GM12878 (cell line): Measurements from ENCODE around the gene AUNIP. TPM values are rescaled to one million over a fixed set of nuclear protein-coding genes. Genes with fewer than 3 reads are reported as not detected.

ENCODE experiments used
- ATF3 ChIP-seq: IDR thresholded peaks from 2 replicates; pipeline ENCODE4 v1.6.1; 2011; ENCODE audit warnings: low read depth, mild to moderate bottlenecking, low read length, moderate library complexity, borderline replicate concordance; ENCODE audit errors: extremely low read depth
- CEBPB ChIP-seq, 2 experiments: fragments of 150-350 bp in 1 of 2; IDR thresholded peaks; 2 replicates each; pipeline ENCODE4 v1.6.1; 2012 to 2014; ENCODE audit warnings: low read depth in 2 of 2, low read length in 2 of 2, borderline replicate concordance in 1 of 2, inconsistent platforms in 1 of 2
- CUX1 ChIP-seq: IDR thresholded peaks from 2 replicates; pipeline ENCODE4 v1.6.1; 2012; ENCODE audit warnings: improper control_type of control experiment, low read depth, low read length; ENCODE audit not compliant: insufficient replicate concordance
- FOS ChIP-seq: IDR thresholded peaks from 3 replicates; pipeline ENCODE4 v1.6.1; 2011; ENCODE audit warnings: borderline replicate concordance; ENCODE audit not compliant: insufficient read length; ENCODE audit errors: extremely low read depth
- LARP7 ChIP-seq: fragments of 450-650 bp; IDR thresholded peaks from 2 replicates; pipeline ENCODE4 v1.6.1; 2017; ENCODE audit warnings: mild to moderate bottlenecking
- MAX ChIP-seq: IDR thresholded peaks from 2 replicates; pipeline ENCODE4 v1.6.1; 2012; ENCODE audit warnings: low read depth, low read length, improper control_type of control experiment
- PAX5 ChIP-seq: IDR thresholded peaks from 2 replicates; pipeline ENCODE4 v1.6.1; 2011; ENCODE audit warnings: low read depth, low read length, borderline replicate concordance
- PKNOX1 ChIP-seq: fragments of 450-650 bp; IDR thresholded peaks from 2 replicates; pipeline ENCODE4 v1.6.1; 2016; ENCODE audit warnings: mild to moderate bottlenecking
- POLR2AphosphoS5 ChIP-seq: IDR thresholded peaks from 2 replicates; pipeline ENCODE4 v1.6.1; 2011; ENCODE audit warnings: mild to moderate bottlenecking, low read length, inconsistent platforms
- RB1 ChIP-seq: fragments of 450-650 bp; formaldehyde crosslinking; IDR thresholded peaks from 2 replicates; pipeline ENCODE4 v1.6.1; 2017; ENCODE audit warnings: mild to moderate bottlenecking, borderline replicate concordance
- RUNX3 ChIP-seq: IDR thresholded peaks from 2 replicates; pipeline ENCODE4 v1.6.1; 2012; ENCODE audit warnings: low read length, inconsistent platforms
- SMAD1 ChIP-seq: fragments of 450-650 bp; IDR thresholded peaks from 2 replicates; pipeline ENCODE4 v1.6.1; 2018; ENCODE audit warnings: mild to moderate bottlenecking, low read depth; ENCODE audit not compliant: partially characterized antibody
- SUPT20H ChIP-seq: IDR thresholded peaks from 2 replicates; pipeline ENCODE4 v1.6.1; 2011; ENCODE audit warnings: low read depth, mild to moderate bottlenecking, low read length, moderate library complexity, borderline replicate concordance; ENCODE audit not compliant: control insufficient read depth
- USF2 ChIP-seq: IDR thresholded peaks from 2 replicates; pipeline ENCODE4 v1.6.1; 2011; ENCODE audit warnings: low read depth, low read length, improper control_type of control experiment, borderline replicate concordance
- ZBTB4 ChIP-seq: fragments of 450-650 bp; formaldehyde crosslinking; IDR thresholded peaks from 2 replicates; pipeline ENCODE4 v1.4.0; 2022; ENCODE audit warnings: mild to moderate bottlenecking, moderate library complexity
- ZNF207 ChIP-seq: fragments of 450-650 bp; IDR thresholded peaks from 2 replicates; pipeline ENCODE4 v1.6.1; 2014; ENCODE audit warnings: antibody characterized with exemption, mild to moderate bottlenecking, borderline replicate concordance
- ZNF274 ChIP-seq: IDR thresholded peaks from one replicate; pipeline ENCODE4 v1.8.0; 2011; ENCODE audit not compliant: insufficient read length, insufficient read depth
- polyA plus RNA-seq, 11 experiments: library from polyadenylated mRNA; depleted of rRNA in 4 of 11; unstranded in 6 of 11; stranded (reverse) in 5 of 11; fragments of >200 nt; fragmentation: Nextera tagmentation in 4 of 11; fragmentation: Illumina TruSeq in 1 of 11; extraction: Ambion mirVana in 4 of 11; extraction: Trizol in 1 of 11; gene quantifications; 1 replicate in 1 of 11; 2 replicates in 10 of 11; pipeline versions ENCODE4 v1.2.1 to v1.2.3, GENCODE V29; 2011 to 2016; ENCODE audit warnings: inconsistent platforms in 2 of 11, missing spikeins in 2 of 11, low read depth in 1 of 11
- total RNA-seq, 4 experiments: library from RNA; depleted of rRNA in 3 of 4; stranded (reverse); fragments of >200 nt in 3 of 4; fragmentation: Illumina TruSeq in 1 of 4; extraction: Trizol in 1 of 4; gene quantifications; 2 replicates each; pipeline versions ENCODE4 v1.2.1 to v1.2.3, GENCODE V29; 2013 to 2021

The AUNIP gene
- total and polyA plus RNA-seq, 10 of the 15 experiments (the other 5 are each of a cell fraction or from before 2014, with no cell fraction given) = 3.9 to 20.0 (median 12.7) TPM

- TF ChIP-seq FOS (no peak), USF2 (peak; percentile 13), PAX5 (no peak), ATF3 (no peak), PKNOX1 (peak; percentile 14; the same call in 1 of the 2 replicates), SMAD1 (no peak), ZNF207 (no peak), ZBTB4 (CRISPR knock-in tag) (no peak), MAX (peak; percentile 94), ZNF274 (no peak), CUX1 (no peak), RB1 (peak; percentile 85), RUNX3 (no peak), SUPT20H (no peak), POLR2AphosphoS5 (no peak), CEBPB (IDR thresholded peaks at IDR 0.05; ENCODE audit: borderline replicate concordance in 1 of 2, low read depth in 2 of 2, low read length in 2 of 2) (no peak), LARP7 (peak; percentile 84)
Observed at GRCh38 chr1:25875154-25875855, 16.0 kb upstream of the AUNIP start, which contains the start of gene PAQR7 (continued).
